Activated B cell treated with CpG ODN at 0.5 μM for 24 hours (primary cell): ENCODE results near the gene BTK. TPM values are rescaled to one million over a fixed set of nuclear protein-coding genes. Genes with fewer than 3 reads are reported as not detected.
"Not testable (repeated sequence)": the region's sequence is repeated elsewhere in the genome, so short reads cannot be mapped to it uniquely, and the experiment has no call there.

Experiments
- ATAC-seq: fragments of 200-7000 bp; cut with Tn5 transposase; one replicate; pipeline ENCODE4 v1.10.0; 2021; ENCODE audit warnings: low read depth, mild to moderate bottlenecking, moderate library complexity
- CTCF ChIA-PET: fragments of 350-600 bp; sonication (Branson Sonifier 250); formaldehyde crosslinking; loops from one replicate; lab custom pipeline; 2021; ENCODE audit warnings: antibody characterized with exemption; lab: Charles Lee
- POLR2A ChIA-PET: fragments of 350-600 bp; sonication (Branson Sonifier 250); formaldehyde crosslinking; loops from one replicate; lab custom pipeline; 2021; ENCODE audit warnings: antibody characterized with exemption; lab: Charles Lee
- DNase-seq: peaks from one replicate; pipeline ENCODE4 v3.0.0; 2022
- H3K27ac Mint-ChIP-seq: one replicate; pipeline ENCODE4 v1.8.0; 2020; ENCODE audit warnings: mixed read lengths
- H3K27me3 Mint-ChIP-seq: one replicate; pipeline ENCODE4 v1.8.0; 2021; ENCODE audit warnings: mixed read lengths
- H3K36me3 Mint-ChIP-seq: one replicate; pipeline ENCODE4 v1.8.0; 2021; ENCODE audit warnings: low read depth, mixed read lengths
- H3K4me1 Mint-ChIP-seq: one replicate; pipeline ENCODE4 v1.8.0; 2021; ENCODE audit warnings: mixed read lengths
- H3K4me3 Mint-ChIP-seq: one replicate; pipeline ENCODE4 v1.8.0; 2020; ENCODE audit warnings: mild to moderate bottlenecking, mixed read lengths
- H3K9me3 Mint-ChIP-seq: one replicate; pipeline ENCODE4 v1.8.0; 2020; ENCODE audit warnings: mixed read lengths
- CTCF ChIP-seq: fragments of 200-600 bp; IDR thresholded peaks from one replicate; pipeline ENCODE4 v1.8.0; 2022; ENCODE audit warnings: antibody characterized with exemption, mild to moderate bottlenecking
- intact Hi-C: fragments of 100-400 bp; cut with micrococcal nuclease; formaldehyde crosslinking; loops from one replicate; pipeline ENCODE4 v1.15.1; 2024
- total RNA-seq: library from RNA; stranded (reverse); gene quantifications from 2 replicates; pipeline ENCODE4 v1.2.3, GENCODE V29; 2022

The BTK gene
- total RNA-seq, 1 donor from 2014 or later = 219 TPM

- Mint-ChIP-seq H3K4me1 (peaks cover 13% of the 10 kb centered on the region), H3K4me3 (peak overlapping the region; percentile 91), H3K9me3 (no peaks in the 10 kb centered on the region), H3K27ac (peak overlapping the region; percentile 89), H3K36me3 (peaks cover 45% of the 10 kb centered on the region), H3K27me3 (no peaks in the 10 kb centered on the region)
- TF ChIP-seq CTCF = no peak
- CTCF ChIA-PET = interaction anchor here (0.9 to 1.8 kb wide), 2 partner anchors 19 to 42 kb away, joined by 3 to 10 read pairs; partner anchors contain the start of gene RPL36A
- POLR2A ChIA-PET = interaction anchor here (0.7 to 2.9 kb wide), 9 partner anchors 9 to 583 kb away, joined by 3 to 27 read pairs (median 6); partner anchors contain the start of genes BTK, GLA, HNRNPH2 and RPL36A
- ATAC-seq = no peak
- DNase-seq = no peak
- intact Hi-C loops = loop anchor here (2.0 kb wide), 1 partner anchor 22 kb away; no protein-coding TSS in a partner anchor
Observed at GRCh38 chrX:101349193-101349562, 36.8 kb downstream of the BTK start.

GRCh38 chrX:101348452-101349192, 37.4 kb downstream of the BTK start, which contains the start of gene TIMM8A:
TIMM8A (minus strand) TSS chrX:101348742; CDS start chrX:101348664, 78 bp downstream.
- H3K27me3 Mint-ChIP-seq = no peaks in the 10 kb centered on the region
- POLR2A ChIA-PET = interaction anchor here (0.6 to 2.9 kb wide), 12 partner anchors 9 to 583 kb away, joined by 3 to 27 read pairs (median 5); partner anchors contain the start of genes BTK, GLA, HNRNPH2 and RPL36A
- TF ChIP-seq CTCF = no peak
- CTCF ChIA-PET = interaction anchor here (0.9 to 1.8 kb wide), 2 partner anchors 19 to 42 kb away, joined by 3 to 10 read pairs; partner anchors contain the start of gene RPL36A
- peak; percentile 99 for ATAC-seq
- no peaks in the 10 kb centered on the region for H3K9me3 Mint-ChIP-seq
- H3K27ac Mint-ChIP-seq = peak within 1 kb of the TSS; percentile 89
- H3K4me1 Mint-ChIP-seq = peaks cover 13% of the 10 kb centered on the region
- peaks cover 43% of the 10 kb centered on the region for H3K36me3 Mint-ChIP-seq
- intact Hi-C loops = loop anchor here (1.0 to 2.0 kb wide), 4 partner anchors 22 to 60 kb away; partner anchors contain the start of genes BTK and HNRNPH2
- H3K4me3 Mint-ChIP-seq = peak within 1 kb of the TSS; percentile 91
- DNase-seq = peak; percentile 71

GRCh38 chrX:101347859-101348451, 38.0 kb downstream of the BTK start:
- no peaks in the 10 kb centered on the region for H3K9me3 Mint-ChIP-seq
- CTCF ChIA-PET = no interaction called here
- H3K4me1 Mint-ChIP-seq = peaks cover 13% of the 10 kb centered on the region
- H3K27me3 Mint-ChIP-seq = no peaks in the 10 kb centered on the region
- peaks cover 42% of the 10 kb centered on the region for H3K36me3 Mint-ChIP-seq
- intact Hi-C loops = loop anchor here (1.0 to 2.0 kb wide), 4 partner anchors 23 to 60 kb away; partner anchors contain the start of genes BTK and HNRNPH2
- no peak for TF ChIP-seq CTCF
- peak overlapping the region; percentile 89 for H3K27ac Mint-ChIP-seq
- peak overlapping the region; percentile 91 for H3K4me3 Mint-ChIP-seq
- ATAC-seq (no peak), DNase-seq (no peak)
- POLR2A ChIA-PET = interaction anchor here (0.6 to 2.9 kb wide), 8 partner anchors 10 to 71 kb away, joined by 3 to 27 read pairs (median 5); partner anchors contain the start of genes BTK, GLA, HNRNPH2 and RPL36A

GRCh38 chrX:101337776-101338271, 48.2 kb downstream of the BTK start:
- ChIA-PET POLR2A (interaction anchor here (0.6 kb wide), 1 partner anchor 342 kb away, joined by 4 read pairs; no protein-coding TSS in a partner anchor), CTCF (no interaction called here)
- no peak overlapping the region for H3K27ac Mint-ChIP-seq
- H3K4me1 Mint-ChIP-seq = no peaks in the 10 kb centered on the region
- peaks cover 5% of the 10 kb centered on the region for H3K9me3 Mint-ChIP-seq
- no peak for TF ChIP-seq CTCF
- ATAC-seq = no peak
- H3K27me3 Mint-ChIP-seq = no peaks in the 10 kb centered on the region
- H3K36me3 Mint-ChIP-seq = peaks cover 4% of the 10 kb centered on the region
- intact Hi-C loops = no loop called here
- H3K4me3 Mint-ChIP-seq = no peak overlapping the region
- no peak for DNase-seq

- H3K27ac Mint-ChIP-seq, intact Hi-C loops, POLR2A ChIA-PET, DNase-seq, H3K36me3 Mint-ChIP-seq, H3K9me3 Mint-ChIP-seq, ATAC-seq, H3K27me3 Mint-ChIP-seq, CTCF ChIA-PET, H3K4me1 Mint-ChIP-seq, H3K4me3 Mint-ChIP-seq: not testable (repeated sequence)
Observed at GRCh38 chrX:101334310-101334709, 51.7 kb downstream of the BTK start.

- intact Hi-C loops, H3K4me3 Mint-ChIP-seq, CTCF ChIA-PET, ATAC-seq, DNase-seq, H3K27ac Mint-ChIP-seq, H3K36me3 Mint-ChIP-seq, H3K27me3 Mint-ChIP-seq, H3K9me3 Mint-ChIP-seq: not testable (repeated sequence)
- peaks cover 14% of the 10 kb centered on the region for H3K4me1 Mint-ChIP-seq
- POLR2A ChIA-PET = interaction anchor here (0.6 kb wide), 1 partner anchor 178 kb away, joined by 3 read pairs; no protein-coding TSS in a partner anchor
Observed at GRCh38 chrX:101326600-101326999, 59.4 kb downstream of the BTK start.
